Pulmonary artery endothelial cell (primary cell): Measurements from ENCODE around the gene GBP7. TPM values are rescaled to one million over a fixed set of nuclear protein-coding genes. Genes with fewer than 3 reads are reported as not detected.
"Not testable (repeated sequence)": the region's sequence is repeated elsewhere in the genome, so short reads cannot be mapped to it uniquely, and the experiment has no call there.

Experiments
- DNase-seq: peaks from one replicate; pipeline ENCODE4 v3.0.0-alpha.2; 2011; ENCODE audit warnings: low read depth, low spot score
- total RNA-seq: library from RNA; depleted of rRNA; stranded (reverse); fragments of >200 nt; gene quantifications from 2 replicates; pipeline ENCODE4 v1.2.3, GENCODE V29; 2014

The GBP7 gene
- total RNA-seq, 1 donor from 2014 or later, result not detected

DNA sequence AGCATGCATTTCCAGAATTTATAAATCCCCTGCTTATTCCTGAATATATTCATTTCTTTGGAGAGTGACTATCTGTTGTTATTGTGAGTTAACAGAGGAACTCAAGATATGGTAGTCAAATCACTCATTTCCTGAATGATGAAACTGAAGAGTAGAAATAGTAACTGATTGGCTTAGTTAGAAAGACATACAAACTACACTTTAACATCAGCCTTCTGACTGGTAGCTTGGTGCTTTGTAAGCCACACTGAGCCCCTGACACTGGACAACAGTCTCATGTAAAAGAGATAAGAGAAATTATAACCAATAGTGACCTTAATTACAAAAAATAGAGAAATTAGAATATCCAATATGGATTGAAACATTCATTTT is 4.8 kb downstream of the GBP7 start:
- no peak for DNase-seq

DNA sequence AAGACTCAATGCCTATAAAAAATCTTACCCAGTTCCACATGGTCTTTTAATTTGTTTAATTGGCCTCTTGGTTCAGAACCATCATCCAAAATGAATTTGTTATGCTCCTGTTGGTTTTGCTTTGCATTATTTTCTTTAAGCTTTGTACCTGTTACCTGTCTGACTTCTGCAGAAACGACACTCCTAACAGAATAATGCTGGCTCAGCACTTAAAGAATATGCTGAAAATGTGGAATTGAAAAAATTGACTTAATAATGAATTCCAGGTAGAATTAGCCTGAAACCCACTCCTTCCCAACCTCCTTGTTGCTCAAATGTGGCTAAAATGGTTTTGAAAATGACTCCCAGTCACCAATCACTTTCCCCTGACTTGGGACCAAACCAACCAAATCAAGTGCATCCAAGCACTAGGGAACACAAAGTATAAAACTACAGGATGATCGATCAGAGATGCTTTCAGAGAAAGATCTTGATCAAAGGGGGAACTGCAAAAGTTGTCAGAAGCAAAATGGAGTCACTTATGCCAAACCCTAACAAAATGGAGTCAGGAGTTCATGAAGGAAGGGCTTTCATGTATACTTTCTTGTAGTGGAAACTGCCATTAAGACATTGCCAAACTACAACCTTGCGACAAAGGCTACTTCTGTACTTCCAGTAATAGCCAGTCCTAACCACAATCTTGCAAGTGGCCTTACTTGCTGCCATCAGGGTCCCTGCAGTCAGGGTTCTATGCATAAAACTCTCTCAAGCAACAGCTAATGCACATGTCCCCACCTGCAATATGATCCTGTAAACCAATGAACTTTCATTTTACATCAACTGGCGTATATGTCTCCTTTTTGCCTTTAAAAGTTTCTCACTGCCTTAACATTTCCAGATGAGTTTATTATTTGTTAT is 5.4 kb downstream of the GBP7 start:
- DNase-seq, result no peak

DNA sequence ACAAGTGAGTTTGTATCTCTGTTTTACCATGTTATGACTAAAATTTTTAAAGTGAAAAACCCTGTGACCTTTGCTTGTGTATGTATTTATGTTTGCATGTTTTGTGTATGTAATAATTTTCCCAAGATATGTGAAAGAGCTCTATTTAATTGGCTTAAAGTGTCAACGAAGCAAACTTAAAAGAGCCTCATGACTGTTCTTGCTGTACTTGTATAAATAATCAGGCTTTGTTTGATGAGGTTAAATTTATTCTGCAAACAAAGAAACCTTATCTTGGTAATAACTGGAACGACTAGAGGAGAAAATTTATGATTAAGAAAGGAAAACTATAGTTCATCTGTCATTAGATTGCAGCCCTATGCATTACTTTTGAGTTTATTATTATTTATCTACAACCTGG is 6.6 kb downstream of the GBP7 start:
- DNase-seq, result no peak

DNA sequence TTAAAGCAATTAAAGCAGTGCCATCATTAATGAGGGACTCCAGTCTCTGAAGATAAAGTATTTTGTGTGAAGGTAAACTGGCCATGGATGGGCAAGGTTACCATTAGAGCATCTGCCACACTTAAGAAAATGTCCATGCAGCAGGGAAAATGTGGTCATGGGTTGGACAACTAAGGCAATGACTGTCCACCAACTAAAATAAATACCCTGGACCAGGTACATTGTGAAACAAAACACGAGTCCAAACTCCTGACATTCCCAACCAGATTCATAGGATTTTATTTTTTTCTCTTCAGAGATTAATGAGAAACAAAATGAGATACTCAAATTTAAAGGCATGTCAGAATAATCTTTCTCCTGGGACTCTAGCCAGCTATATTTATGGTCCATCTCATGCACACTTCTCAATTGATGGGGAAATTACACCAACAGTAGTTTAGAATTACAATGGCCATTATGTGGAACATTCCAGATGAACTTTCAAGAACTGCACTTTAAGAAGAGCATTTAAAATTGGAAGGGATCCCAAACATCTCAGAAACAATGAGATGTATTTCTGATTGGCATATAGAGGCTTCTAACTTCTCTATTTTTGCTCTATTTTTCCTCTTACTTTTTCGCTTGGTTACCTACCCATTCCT is 8.1 kb downstream of the GBP7 start:
- DNase-seq, result no peak

DNA sequence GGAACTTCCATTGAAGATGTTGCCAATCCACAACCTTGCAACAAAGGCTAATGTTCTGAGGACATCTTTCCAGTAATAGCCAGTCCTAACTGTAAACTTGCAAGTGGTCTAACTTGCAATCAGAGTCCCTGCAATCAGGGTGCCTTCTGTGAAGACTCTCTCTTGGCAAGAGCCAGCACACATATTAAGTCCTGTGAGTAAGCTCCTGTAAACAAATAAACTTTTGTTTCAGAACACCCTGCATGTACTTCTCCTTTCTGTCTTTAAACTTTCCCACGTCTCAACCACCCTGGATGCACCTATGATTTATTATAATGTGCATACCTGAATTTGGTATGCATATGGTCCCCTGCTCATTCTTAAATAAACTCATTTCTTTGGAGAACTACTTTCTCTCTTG is 9.1 kb downstream of the GBP7 start:
- DNase-seq, result no peak

DNA sequence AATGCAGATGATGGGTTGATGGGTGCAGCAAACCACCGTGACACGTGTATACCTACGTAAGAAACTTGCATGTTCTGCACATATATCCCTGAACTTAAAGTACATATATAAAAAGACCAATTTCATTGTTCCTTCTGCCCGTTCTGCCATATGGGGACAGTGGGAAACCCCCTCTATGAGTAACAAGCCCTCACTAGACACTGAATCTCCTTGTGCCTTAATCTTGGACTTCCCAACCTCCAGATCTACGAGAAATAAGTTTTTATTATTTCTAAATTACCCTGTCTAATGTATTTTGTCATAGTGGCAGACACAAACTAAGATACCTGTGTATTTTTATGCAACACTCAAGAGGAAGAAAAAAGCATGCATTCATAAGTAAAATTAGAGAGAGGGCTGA is 10.0 kb downstream of the GBP7 start:
- DNase-seq, result no peak

DNA sequence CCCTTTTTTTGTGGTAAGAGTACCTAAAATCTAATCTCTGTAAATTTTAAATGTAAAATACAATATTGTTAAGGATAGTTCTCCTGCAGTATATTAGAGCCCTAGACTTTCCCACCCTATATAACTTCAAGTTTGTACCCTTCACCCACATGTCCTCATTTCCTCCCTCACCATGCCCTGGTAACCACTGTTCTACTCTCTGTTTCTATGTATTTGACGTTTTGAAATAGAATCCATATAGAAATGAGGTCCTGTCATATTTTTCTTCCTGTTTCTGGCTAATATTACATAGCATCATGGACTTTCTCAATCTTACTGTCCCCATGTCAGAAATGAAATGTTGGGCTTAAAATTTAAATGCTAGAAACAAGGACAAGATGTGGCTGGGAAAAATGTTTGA is 24.8 kb downstream of the GBP7 start:
- no peak for DNase-seq

DNA sequence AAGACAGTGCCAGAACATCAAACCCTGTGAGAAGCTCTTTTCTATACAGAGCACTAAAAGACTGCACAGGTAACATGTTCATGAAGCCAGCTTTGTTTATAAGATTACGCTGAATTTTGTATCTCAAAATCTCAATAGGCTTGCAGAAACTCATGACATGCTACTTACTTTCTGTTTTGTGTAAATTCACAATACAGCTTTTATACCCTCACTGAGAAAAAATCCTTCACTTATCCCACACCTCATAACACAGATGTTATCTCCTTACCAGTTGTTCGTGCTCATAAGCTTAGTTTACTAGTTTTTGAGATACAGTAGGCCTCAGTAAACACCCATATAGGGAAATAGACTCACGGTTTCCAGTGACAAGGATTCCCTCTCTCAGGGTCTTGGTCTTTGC is 25.8 kb downstream of the GBP7 start:
- no peak for DNase-seq

DNA sequence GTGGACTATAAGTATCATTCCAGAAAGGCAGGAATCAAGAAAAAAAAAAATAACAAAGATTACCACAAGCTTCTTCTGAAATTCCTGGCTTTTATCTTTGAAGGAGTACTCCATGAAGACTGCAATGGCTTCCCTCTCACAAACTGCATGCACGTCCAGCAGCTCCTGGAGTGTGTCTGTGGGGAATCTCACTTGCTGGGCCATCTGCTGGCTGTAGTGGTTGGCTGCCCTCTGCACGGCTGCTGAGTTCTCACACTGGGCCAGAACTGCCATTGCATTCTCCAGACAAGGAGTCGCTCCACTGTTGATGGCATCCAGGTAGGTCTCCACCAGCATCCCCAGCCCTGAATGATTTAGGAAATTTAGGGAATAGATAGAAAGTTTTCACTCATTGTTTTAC is 26.6 kb downstream of the GBP7 start:
- no peak for DNase-seq

DNA sequence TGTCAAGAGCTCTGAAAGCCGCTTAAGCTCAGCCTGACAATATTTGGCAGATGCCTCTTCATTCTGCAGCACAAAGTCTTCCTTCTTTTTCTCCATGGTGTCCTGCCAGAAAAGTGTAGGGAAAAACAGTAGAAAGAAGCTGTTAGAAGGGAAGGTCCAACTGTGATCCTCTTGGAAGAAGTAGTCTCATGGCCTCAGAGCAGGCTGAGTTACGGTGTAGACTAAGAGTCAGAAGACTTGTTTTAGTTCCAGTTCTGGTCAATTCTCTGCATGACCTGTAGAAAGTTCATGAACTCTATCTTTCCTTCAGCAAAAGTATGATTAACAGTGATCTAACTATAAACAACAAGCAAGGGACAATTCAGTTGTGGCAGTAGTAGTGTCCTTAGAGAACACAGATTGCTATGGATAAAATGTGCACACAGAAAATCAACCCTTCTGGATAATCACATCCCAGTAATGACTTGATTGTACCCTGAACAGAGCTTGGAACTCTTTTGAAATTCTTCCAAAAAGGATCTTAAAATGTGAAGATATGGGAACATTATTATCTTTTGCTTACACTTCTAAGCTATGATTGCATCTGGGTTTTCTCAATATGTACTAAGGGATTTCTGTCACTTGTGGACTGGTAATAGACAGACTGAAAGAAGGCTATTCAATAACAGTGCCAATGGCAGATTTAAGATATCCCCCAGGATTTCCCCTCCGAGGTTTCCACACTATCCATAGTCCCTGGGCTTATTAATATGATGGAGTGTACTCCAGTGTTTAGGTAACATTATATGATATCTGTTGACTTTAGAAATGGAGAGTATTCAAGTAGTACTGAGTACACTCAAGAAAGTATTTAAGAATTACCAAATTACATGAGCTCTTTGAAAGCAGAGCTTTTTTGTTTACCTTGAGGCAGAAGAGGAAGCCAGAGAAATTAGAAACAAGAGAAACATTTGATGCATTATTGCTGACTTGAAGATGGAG is 27.8 kb downstream of the GBP7 start:
- no peak for DNase-seq

DNA sequence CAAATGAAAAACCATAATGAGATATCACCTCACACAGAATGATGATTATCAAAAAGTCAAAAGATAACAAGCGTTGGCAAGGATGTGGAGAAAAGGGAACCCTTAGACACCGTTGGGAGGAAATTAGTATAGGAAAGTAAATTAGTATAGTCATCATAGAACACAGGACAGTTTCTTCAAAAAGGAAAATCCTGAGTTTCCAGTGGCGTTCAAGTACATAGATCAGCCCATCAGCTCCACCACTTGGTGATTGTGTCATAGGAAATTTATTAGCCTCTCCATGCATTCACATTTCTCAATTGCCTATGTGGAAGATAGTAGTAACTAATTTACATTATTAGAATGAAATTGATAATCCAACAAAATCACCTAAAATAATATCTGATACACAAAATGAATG is 29.1 kb downstream of the GBP7 start:
- DNase-seq, result no peak

DNA sequence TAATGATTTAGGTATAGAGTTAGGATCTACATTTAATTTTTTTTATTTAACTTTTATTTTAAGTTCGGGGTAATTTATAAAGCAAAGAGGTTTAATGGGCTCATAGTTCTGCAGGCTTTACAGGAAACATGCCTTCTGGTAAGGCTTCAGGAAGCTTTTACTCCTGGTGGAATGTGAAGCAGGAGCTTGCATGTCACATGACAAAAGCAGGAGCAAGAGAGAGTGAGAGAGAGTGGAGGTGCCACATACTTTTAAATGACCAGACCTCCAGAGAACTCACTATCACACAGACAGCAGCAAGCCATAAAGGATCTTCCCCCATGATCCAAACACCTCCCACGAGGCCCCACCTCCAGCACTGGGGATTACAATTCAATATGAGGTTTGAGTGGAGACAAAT is 32.3 kb downstream of the GBP7 start:
- DNase-seq, result no peak

DNA sequence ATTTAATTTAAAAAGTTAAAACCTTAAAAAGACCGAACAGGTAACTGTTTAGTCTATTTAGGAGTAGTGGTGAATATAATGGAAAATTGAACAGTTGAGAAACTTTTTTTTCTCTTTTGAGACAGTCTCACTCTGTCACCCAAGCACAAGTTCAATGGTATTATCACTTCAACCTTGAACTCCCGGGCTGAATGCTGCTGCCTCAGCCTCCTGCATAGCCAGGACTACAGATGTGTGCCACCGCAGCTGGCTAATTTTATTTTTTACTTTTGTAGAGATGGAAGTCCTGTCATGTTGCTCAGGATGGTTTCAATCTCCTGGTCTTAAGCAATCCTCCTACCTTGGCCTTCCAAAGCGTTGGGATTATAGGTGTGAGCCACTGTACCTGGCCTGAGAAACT is 33.6 kb downstream of the GBP7 start:
- DNase-seq, result no peak

DNA sequence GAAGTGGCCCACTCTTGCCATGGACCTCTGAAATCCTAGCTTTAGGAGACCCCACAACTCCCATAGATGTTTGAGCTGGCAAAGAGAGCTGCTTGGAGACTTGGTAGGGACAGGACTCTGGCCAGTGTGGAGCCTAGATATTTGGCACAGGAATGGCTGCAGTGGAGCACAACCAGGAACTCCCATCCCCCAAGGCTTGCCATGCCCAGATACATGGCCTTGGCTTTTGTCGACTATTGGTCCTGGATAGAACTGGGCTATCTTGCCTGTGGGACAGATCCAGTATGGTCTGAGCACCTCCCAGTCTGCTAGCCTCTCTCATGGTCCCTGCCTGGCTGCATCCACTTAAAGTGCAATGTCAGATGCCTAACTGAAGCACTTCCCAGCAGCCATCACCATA is 42.1 kb downstream of the GBP7 start:
- DNase-seq, result no peak

DNA sequence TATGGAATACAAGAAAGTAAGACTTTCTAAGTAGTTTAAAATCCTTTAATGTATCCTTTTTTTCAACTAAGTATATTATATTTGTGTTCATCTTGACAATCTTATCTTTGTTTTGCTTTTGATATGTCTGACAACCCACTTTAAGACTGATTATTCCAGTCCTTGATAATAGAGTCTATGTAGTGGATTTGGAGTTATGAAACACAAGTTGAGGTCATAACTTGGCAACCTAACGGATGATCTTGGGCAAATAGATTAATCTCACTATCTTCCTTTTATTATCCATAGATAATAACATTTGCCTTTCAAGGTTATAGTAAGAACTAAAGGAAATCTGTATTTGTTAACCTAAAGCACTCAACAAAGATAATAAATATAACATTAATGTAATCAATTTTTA is 45.1 kb downstream of the GBP7 start:
- no peak for DNase-seq

DNA sequence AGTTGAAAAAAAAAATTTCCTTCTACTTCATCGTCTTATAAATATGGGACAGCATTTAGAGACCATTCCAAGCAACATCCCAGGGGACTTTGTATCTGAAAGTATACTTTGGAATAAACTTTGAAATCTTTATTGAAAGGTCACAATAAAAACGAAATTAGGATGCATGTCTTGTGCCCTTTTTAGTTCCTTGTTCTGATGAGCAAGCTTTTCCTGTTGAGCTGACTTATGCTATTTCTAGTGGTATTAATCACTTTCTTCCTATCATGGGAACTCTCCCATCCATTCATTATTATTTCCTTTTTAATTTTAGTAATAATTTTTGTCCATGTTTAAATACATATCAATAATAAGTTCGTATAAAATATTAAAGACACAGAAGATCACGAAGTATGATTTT is 45.9 kb downstream of the GBP7 start:
- DNase-seq, result no peak

DNA sequence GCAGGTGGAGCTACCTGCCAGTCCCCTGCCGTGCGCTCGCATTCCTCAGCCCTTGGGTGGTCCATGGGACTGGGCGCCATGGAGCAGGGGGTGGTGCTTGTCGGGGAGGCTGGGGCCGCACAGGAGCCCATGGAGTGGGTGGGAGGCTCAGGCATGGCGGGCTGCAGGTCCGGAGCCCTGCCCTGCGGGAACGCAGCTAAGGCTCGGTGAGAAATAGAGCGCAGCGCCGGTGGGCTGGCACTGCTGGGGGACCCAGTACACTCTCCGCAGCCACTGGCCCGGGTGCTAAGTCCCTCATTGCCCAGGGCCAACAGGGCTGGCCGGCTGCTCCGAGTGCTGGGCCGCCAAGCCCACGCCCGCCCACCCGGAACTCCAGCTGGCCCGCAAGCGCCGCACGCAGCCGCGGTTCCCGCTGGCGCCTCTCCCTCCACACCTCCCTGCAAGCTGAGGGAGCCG is 47.8 kb downstream of the GBP7 start:
- DNase-seq, result not testable (repeated sequence)

DNA sequence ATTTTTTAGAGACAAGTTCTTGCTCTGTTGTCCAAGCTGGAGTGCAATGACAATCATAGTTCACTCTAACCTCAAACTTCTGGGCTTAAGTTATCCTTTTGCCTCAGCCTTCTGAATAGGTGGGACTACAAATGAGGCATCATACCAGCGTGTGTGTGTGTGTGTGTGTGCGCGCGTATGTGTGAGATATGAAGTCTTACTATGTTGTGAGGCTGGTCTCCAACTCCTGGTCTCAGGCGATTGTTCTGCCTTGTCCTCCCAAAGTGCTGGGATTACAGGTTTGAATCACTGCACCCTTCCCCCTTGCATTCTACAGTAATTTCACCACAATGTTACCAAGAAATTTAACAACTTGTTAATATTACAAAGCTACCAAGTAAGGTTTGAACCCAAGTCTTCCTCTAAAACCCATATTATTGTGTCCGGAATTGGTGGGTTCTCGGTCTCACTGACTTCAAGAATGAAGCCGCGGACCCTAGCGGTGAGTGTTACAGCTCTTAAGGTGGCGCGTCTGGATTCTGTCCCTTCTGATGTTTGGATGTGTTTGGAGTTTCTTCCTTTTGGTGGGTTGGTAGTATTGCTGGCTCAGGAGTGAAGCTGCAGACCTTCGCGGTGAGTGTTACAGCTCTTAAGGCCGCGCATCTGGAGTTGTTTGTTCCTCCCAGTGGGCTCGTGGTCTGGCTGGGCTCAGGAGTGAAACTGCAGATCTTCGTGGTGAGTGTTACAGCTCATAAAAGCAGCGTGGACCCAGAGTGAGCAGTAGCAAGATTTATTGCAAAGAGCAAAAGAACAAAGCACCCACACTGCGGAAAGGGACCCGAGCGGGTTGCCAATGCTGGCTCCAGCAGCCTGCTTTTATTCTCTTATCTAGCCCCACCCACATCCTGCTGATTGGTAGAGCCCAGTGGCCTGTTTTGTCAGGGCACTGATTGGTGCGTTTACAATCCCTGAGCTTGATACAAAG is 48.9 kb downstream of the GBP7 start:
- DNase-seq, result not testable (repeated sequence)

DNA sequence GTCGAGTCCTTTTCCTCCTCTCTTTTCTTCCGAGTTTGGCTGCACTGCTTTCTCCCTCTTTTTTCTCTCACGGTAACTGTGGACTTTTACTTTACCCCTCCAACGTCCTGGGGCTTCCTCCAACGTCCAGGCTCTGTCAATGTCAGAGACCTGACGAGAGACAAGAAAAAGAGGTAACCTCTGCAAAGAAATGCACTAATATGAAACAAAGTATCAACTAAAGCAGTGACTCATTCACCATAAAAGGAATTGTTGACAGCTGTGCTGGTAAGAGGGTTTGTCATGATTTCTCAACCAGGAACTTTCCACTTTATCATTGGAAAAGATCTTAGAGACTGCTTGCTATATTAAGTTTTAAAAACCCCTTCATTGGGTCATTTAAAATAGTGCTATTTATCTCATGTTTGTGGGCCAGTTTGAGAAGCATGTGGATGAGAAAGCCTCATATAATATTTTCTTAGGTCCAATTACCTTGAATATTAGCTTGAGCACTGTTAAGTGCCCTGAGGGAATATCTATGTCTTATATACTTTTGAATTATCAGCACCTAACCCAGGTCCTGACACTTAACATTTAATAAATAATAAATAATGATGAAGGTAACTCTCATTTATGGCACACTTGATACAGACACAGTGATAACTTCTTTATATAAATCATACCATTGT is 49.8 kb downstream of the GBP7 start, which contains the start of gene GBP2:
GBP2 (minus strand) TSS at position 202 of the 668 bp plus-strand sequence. CDS start 4,148 bp downstream, outside the sequence.
- DNase-seq, result peak; percentile 48
